ENCODE data around the gene FPGS.

The FPGS gene

DNA sequence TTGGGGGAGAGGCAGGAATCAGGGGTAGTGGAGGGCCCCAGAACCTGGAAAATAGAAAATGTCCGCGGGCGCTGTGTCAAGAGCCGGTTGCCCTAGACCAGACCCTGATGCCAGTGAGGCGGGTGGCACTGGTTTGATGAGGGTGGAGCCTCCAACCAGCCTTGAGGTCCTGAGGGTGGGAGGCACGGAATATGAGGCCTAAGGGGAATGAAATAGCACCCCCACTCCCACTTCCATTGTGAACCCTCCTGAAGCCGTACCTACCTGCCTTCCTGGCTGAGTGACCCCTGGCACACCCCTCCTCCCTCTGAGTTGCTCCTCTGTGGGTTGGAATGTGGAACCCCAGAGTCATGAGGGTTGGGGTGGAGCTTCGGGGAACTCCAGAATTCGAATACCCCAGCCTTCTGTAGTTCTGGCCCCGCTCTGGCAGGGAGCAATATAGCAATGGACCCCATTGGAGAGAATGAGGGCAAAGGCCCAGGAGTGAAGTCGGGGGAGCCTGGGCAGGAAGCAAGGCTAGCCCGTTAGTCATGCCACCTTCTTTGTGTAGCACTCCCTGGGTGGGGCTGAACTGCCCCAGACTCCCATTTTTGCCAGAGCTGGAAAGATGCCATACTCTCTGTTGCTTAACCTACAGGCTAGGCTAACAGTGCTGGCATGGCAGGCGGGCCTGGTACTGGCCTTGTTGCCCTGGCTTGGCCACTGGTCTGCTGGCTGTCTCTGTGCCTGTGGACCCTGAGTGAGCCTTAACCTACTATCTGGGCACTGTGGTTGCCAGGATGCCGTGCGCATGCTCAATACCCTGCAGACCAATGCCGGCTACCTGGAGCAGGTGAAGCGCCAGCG, 1.0 kb downstream of the FPGS start:
- intact Hi-C loops (cut with DNase I), result no loop called here
- no peak for DNase-seq

DNA sequence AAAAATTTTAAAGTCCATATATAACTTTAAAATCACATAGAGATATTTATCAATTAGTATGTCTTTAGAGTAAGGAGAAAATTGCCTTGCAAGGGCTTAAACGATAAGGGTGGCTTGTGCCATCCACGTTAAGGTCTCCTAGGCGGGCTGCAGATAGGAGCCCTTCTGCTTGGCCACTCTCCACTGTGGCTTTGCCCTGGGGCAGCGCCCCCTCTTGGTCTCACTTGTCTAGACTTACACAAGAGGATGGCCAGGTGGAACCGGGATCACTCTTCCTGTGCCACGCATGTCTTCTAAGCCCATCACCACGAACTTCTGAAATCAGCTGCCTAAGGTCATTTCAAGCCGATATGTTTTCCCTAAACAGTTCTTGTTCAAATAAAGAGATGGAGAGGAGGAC, 2.9 kb downstream of the FPGS start:
- intact Hi-C loops (cut with DNase I), result no loop called here
- no peak for DNase-seq

DNA sequence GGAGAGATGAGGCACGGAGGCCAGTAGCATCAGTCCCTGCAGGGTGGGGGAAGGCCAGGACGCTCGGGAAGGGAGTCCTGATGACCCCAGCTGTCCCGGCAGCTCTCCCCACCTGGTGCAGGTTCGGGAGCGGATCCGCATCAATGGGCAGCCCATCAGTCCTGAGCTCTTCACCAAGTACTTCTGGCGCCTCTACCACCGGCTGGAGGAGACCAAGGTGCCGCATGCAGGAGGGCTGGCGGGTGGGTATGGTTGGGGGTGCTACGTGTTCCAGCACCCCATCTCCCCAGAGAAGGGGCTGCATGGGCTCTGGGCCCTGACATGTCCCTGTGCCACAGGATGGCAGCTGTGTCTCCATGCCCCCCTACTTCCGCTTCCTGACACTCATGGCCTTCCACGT, 4.2 kb downstream of the FPGS start:
- DNase-seq, result no peak
- intact Hi-C loops (cut with DNase I), result no loop called here

DNA sequence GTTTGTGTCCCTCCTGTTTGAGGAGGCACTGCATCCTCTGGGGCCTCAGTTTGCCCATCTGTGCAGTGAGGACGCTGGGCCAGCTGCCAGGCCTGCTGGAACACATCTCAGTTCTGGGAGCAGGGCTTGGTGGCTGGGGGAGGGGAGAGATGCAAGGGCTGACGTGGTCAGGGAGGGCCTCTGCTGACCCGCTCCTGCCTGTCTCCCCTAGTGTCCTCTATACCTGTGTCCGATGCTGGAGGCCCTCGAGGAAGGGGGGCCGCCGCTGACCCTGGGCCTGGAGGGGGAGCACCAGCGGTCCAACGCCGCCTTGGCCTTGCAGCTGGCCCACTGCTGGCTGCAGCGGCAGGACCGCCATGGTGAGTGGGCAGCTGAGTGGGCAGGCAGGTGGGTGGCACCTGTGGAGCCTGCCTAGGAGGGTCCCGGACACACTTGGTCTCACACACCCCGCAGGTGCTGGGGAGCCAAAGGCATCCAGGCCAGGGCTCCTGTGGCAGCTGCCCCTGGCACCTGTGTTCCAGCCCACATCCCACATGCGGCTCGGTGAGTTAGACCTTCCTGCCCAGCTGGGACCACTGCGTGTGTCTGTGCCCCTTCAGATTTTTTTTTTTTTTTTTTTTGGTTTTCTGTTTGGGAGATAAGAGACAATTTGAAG, 5.8 kb downstream of the FPGS start:
- intact Hi-C loops (cut with DNase I), result no loop called here
- no peak for DNase-seq

DNA sequence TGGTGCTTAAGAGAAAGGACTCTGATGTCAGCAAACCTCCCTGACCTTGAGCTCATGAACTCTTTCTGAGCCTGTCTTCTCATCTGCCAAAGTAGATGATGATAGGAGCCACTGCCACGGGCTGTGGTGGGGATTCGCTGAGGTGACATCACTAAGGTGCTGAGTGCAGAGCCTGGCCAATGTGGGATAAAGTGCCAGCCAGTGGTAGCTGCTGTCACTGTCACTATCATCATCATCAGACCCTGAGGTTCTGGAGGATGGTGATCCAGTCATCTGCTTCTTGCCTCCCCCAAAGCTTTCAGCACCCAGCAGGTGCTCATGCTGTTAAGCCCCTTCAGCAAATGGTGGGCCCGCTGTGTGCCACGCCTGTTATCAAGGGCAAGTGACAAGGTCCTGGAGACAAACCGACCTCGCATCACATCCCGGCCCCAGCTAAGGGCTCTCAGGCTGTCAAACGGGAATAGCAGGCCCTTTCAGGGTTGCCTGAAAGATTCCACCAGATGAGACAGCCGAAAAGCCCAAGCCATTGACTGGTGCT, 6.4 kb downstream of the FPGS start:
- no peak for DNase-seq
- intact Hi-C loops (cut with DNase I), result no loop called here

DNA sequence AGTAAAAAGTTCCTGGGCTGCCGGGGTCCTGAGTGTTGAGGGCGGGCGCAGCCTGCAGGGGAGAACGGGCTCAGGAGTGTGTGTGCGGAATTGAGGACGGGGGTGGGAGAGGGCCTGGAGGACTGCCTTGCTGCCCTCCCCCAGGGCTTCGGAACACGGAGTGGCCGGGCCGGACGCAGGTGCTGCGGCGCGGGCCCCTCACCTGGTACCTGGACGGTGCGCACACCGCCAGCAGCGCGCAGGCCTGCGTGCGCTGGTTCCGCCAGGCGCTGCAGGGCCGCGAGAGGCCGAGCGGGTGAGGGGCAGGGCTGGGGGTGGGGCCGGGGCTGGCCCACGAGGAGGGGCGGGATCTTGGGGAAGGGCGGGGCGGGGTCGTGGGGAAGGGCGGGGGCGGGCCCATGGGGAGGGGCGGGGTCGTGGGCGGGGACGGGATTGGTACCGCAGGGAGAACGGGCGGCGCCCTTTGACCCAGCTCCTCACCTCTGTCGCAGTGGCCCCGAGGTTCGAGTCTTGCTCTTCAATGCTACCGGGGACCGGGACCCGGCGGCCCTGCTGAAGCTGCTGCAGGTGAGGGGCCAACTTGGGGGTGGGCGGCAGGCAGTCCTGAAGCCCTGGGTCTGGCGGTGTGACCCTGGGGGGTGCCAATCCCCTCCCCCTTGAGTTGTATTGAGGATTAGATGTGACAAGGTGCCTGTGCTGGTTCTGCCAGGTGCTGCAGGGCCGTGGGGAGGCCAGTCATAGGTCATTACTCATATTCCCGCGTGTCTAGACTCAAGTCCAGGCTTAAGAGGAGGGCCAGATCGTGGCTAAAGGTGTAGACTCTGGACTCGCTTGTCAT, 7.1 kb downstream of the FPGS start:
- DNase-seq, result no peak
- intact Hi-C loops (cut with DNase I), result no loop called here

DNA sequence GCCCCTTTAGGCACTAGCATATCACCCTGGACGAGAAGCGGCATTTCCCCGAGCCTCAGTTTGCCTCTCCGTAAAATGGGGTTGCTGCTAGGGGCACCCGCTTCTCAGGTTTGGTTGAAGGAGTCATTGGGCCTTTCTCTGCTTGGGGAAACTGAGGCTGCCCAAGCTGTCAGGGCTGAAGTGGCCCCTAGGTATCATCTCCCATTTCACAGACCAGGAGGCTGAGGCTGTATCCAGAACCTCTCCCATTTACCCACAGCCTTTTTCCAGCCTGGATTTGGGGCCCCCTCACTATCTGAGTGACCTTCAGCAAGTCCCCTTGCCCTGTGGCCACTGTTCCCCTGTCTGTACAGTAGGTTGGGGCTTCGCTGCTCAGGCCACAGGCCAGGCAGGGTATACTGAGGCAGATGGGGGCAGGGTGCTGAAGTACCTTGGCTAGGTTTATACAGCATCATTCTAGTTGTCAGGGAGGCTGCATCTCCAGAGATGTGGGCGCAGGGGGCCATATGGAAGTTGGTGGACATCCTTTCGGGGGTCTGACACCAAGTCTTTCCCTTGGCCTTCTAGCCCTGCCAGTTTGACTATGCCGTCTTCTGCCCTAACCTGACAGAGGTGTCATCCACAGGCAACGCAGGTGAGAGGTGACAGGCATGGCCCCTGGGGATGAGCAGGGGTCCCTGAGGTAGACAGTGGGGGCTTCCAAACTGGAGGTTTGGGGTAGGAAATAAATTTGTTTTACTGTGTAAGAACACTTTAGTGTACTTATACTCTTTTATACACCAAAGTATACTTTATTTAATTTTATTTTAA, 7.9 kb downstream of the FPGS start:
- intact Hi-C loops (cut with DNase I), result no loop called here

DNA sequence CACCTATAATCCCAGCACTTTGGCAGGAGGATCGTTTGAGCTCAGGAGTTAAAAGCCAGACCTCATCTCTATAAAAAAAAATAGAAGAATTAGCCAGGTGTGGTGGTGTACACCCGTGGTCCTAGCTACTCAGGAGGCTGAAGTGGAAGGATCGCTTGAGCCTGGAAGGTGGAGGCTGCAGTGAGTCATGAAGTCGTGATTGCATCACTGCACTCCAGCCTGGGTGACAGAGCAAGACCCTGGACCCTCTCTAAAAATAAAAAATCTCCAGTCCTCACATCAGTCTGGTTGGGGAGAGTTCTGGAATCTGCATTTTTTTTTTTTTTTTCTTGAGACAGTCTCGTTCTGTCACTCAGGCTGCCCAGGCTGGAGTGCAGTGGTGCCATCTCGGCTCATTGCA, 9.3 kb downstream of the FPGS start:
- no peak for DNase-seq
- intact Hi-C loops (cut with DNase I), result no loop called here

More for the DNA sequence above, 7.9 kb downstream of the FPGS start:
- DNase-seq, result no peak

DNA sequence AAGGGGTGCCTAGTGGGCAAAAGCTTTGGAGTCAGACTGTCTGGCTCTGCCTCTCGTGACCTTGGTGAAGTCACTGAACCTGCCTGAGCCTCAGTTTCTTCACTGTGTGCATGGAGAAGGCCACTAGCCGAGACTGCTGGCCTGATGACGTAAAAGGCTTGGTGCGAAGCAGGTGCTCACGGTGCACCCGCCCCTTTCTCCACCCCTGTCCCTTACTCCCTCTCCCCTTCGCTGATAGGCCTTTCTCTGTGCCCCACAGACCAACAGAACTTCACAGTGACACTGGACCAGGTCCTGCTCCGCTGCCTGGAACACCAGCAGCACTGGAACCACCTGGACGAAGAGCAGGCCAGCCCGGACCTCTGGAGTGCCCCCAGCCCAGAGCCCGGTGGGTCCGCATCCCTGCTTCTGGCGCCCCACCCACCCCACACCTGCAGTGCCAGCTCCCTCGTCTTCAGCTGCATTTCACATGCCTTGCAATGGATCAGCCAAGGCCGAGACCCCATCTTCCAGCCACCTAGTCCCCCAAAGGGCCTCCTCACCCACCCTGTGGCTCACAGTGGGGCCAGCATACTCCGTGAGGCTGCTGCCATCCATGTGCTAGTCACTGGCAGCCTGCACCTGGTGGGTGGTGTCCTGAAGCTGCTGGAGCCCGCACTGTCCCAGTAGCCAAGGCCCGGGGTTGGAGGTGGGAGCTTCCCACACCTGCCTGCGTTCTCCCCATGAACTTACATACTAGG, 10.4 kb downstream of the FPGS start:
- DNase-seq, result no peak

DNA sequence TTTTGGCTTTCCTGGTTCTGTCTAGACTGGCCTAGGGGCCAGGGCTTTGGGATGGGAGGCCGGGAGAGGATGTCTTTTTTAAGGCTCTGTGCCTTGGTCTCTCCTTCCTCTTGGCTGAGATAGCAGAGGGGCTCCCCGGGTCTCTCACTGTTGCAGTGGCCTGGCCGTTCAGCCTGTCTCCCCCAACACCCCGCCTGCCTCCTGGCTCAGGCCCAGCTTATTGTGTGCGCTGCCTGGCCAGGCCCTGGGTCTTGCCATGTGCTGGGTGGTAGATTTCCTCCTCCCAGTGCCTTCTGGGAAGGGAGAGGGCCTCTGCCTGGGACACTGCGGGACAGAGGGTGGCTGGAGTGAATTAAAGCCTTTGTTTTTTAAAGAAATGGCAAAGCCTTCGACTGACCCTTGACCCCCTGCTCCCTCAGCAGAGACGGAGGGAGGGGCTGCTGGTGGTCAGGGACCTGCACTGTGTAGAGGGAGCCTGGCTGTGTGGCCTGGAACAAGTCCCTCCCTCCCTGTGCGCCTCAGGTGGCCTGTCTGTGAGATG, 11.1 kb downstream of the FPGS start:
- intact Hi-C loops (cut with DNase I), result no loop called here
- no peak for DNase-seq

More for the DNA sequence above, 10.4 kb downstream of the FPGS start:
- intact Hi-C loops (cut with DNase I), result no loop called here

DNA sequence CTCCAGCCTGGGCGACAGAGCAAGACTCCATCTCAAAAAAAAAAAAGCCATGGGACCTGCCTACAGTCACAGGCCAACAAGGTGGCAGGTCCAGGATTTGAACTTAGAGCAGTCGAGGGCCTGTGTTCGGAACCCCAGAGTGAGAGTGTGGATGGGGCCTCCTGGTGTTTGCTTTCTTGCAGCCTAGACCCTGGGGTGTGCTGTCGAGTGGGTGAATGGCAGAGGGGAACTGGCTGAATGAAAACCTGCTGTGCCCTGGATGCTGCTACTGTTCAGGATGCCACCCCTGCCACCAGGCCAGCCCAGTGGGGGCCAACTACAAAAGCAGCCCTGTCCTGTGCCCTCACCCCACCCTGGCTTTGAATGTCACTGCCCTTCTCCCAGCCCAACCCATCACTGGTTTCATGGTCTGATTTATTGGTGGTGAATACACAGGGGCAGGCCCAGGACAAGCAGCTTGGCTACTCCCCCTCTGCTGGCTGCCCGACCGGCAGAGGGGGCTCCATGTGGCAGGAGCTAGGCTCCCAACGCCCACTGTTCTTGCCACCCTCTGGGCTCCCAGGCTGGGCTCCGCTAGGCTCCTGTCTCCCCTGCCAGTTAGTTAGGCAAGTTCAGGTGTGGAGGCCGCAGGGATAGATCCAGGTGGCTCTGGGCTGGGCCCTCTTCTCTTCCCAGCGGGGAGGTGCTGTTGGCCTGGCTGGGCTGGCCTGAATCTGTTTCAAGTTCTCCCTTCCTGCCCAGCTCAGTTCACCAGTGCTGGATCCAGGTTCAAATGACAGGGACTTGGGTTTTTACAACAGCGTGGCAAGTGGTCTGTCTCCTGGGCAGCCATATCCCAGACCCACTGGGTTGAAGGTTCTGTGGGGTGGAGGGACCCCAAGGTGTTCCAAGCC, 12.2 kb downstream of the FPGS start:
- DNase-seq, result no peak
- intact Hi-C loops (cut with DNase I), result no loop called here

DNA sequence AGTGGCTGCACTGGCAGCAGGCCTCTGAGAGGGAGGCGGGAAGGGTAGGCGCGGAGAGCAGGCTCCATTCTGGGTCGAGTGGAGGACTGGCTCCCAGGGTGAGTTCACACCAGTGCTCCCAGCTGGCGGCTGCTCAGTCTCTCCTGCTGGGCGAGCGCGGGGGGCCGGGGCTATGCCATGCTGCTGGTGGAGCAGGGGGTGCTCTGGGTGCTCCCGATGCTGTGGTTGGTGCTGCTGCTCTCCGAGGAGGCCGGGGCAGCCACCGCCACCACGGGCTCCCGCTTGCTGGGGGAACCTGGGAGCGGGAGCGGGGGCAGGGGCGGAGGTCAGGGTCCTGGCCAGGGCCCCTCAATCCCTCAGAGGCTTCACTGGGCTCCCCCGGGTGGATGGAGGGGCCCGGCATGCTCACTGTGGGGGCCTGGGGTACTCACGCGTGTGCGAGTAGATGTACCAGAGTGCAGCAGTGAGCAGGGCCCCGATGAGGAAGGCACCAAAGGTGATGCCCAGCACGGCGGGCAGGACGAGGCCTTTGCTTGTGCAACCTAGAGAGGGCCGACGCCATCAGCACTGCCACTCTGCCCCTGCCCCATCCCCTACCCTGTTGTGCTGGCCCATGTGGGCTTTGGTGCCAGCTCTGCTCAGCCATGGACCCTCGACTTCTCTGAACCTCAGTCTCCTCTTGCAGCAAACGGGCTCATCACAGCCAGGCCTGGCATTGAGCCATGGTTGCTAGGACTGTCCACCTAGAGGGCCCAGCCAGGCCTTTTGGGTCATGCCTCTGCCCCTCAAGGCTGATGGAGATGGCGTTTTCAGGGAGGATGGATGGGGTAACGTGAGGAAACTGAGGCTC, 13.1 kb downstream of the FPGS start:
- intact Hi-C loops (cut with DNase I), result no loop called here
- DNase-seq, result no peak

DNA sequence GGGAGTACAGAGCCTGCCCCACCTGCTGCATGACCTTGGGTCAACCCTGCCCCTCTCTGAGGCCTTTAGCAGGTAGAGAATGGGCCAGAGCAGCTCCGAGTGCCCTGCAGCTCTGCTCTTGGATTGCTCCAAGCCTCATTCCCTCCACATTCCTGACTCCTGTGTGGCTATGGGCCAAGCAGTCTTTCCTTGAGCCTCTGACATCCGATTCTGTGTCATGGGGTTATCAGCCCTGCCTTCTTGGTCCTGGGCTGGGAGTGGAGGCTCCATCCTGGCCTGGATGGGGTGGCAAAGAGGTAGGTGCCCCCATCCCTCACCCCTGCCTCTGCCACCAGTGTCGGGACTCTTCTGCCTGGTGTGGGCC, 13.7 kb downstream of the FPGS start:
- intact Hi-C loops (cut with DNase I), result no loop called here
- DNase-seq, result no peak

DNA sequence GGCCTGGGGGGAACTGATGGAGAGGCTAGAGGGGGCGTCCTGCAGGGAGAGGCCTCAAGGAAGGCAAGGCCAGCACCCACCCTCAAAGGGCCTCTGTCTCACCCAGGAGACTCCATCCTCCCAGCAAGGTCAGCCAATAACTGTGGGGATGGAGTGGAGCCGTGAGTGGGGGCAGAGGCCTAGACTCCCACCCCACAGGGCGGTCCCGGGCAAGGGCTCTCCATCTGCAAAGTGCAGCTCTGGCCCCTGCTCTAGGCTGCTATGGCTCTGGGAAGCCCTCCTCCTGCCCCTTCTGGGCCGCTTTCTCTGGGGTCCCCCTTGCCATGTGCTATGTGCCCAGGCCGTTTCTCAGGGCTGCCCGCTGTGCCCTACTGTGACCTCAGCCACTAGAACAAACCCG, 14.0 kb downstream of the FPGS start:
- DNase-seq, result no peak

DNA sequence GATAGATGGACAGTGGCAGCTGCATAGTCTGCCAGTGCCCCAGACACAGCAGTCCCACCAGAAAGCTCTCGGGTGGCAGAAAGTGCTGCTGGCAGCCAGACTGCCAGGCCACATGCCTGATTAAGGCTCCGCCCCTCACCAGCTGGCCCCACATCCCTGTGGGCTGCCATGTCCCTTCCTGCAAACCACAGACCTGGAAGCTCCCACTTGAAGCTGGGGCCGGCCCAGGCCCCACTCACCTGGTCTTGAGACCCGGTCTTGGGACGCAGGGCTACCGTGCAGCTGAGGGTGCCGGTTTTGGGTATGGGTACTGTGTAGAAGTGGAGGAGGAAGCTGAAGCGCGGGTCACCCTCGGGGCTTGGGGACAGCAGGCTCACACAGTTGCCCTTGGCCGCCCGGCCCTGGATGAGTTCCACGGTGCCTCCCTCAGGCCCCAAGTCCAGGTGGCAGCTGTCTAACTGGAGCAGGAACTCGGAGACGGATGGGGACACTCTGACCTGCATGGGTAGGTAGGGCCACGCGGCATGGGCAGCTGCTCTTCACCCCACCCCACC, 15.3 kb downstream of the FPGS start:
- intact Hi-C loops (cut with DNase I), result no loop called here
- DNase-seq, result no peak

More for the DNA sequence above, 14.0 kb downstream of the FPGS start:
- intact Hi-C loops (cut with DNase I), result no loop called here

DNA sequence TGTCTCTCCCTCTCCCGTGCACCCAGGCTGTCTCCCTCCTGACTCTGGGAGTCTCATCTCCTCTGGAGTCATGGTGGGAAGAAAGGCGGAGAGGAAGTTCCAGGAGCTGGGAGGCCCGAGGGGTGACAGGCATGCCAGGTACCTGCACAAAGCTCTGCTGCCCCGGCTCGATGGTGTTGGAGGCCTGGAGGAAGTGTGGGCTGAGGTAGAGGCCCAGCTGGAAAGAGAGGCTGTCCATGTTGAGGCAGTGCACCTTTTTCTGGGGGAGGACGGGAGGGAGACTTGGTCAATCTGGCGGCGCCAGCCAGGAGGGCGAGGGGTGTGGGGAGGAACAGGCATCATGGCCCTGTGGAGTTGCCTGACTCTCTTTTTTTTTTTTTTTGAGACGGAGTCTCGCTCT, 15.9 kb downstream of the FPGS start:
- no peak for DNase-seq
- intact Hi-C loops (cut with DNase I), result no loop called here
